A549 (cell line): ENCODE data around the gene UQCRH.

Source experiments
- CTCF ChIP-seq: fragments of >200 bp; sonication (Bioruptor Twin); formaldehyde crosslinking; IDR thresholded peaks from 3 replicates; pipeline ENCODE4 v1.5.1; 2016
- E2F6 ChIP-seq: IDR thresholded peaks from 2 replicates; pipeline ENCODE4 v1.6.1; 2012; ENCODE audit warnings: low read depth, borderline replicate concordance
- HMGXB4 ChIP-seq: fragments of 250-450 bp; sonication (Bioruptor Pico); IDR thresholded peaks from 2 replicates; pipeline ENCODE4 v1.5.0; 2021; ENCODE audit warnings: mild to moderate bottlenecking, moderate library complexity, borderline replicate concordance
- POLR2A ChIP-seq: IDR thresholded peaks from 2 replicates; pipeline ENCODE4 v1.6.1; 2012; ENCODE audit warnings: mild to moderate bottlenecking, low read length
- POLR2AphosphoS2 ChIP-seq: conservative IDR thresholded peaks from 2 replicates; pipeline ENCODE4 v1.6.1; 2012; ENCODE audit warnings: low read length, improper control_type of control experiment, inconsistent platforms
- RFX5 ChIP-seq: fragments of 450-650 bp; IDR thresholded peaks from 2 replicates; pipeline ENCODE4 v1.7.1; 2014; ENCODE audit warnings: antibody characterized with exemption, mild to moderate bottlenecking, moderate library complexity
- SREBF2 ChIP-seq: fragments of 450-650 bp; IDR thresholded peaks from 2 replicates; pipeline ENCODE4 v1.6.1; 2014; ENCODE audit warnings: mild to moderate bottlenecking, moderate library complexity
- USF2 ChIP-seq: fragments of 450-650 bp; IDR thresholded peaks from 2 replicates; pipeline ENCODE4 v1.6.1; 2014; ENCODE audit warnings: antibody characterized with exemption

GRCh38 chr1:46289976-46290375 lies 13.5 kb upstream of the UQCRH start:
- TF ChIP-seq CTCF: no peak
- TF ChIP-seq SREBF2: no peak
- TF ChIP-seq RFX5: no peak
- TF ChIP-seq HMGXB4 (CRISPR knock-in tag): no peak
- TF ChIP-seq POLR2A: no peak
- no peak for TF ChIP-seq POLR2AphosphoS2
- no peak for TF ChIP-seq E2F6
- no peak for TF ChIP-seq USF2
